HCT116 (cell line): Measurements from ENCODE around the gene INPP5E. TPM values are rescaled to one million over a fixed set of nuclear protein-coding genes. Genes with fewer than 3 reads are reported as not detected.

Experiments used
- ATAC-seq: fragments of 200-7000 bp; cut with Tn5 transposase; 2 replicates; pipeline ENCODE4 v1.9.1; 2020; ENCODE audit warnings: mild to moderate bottlenecking, moderate library complexity
- BruUV-seq: library from RNA; stranded (reverse); fragments of 400-500 nt; replicated peaks from 2 replicates; lab custom pipeline; 2021; lab: Mats Ljungman, UMichigan
- CTCF ChIA-PET: fragments of 300-600 bp; sonication (Branson Sonifier 250); formaldehyde crosslinking; loops from one replicate; lab custom pipeline; 2021; ENCODE audit warnings: antibody characterized with exemption; lab: Charles Lee
- POLR2A ChIA-PET: fragments of 300-600, 350-600 bp; sonication (Branson Sonifier 250); formaldehyde crosslinking; loops from one replicate; lab custom pipeline; 2021; ENCODE audit warnings: antibody characterized with exemption; lab: Charles Lee
- RAD21 ChIA-PET, 2 experiments: fragments of 300-600 bp; sonication (Branson Sonifier 250); formaldehyde crosslinking; loops; one replicate each; lab custom pipeline; 2023; ENCODE audit warnings: low total read pairs in 2 of 2; ENCODE audit not compliant: uncharacterized antibody in 2 of 2, unreplicated experiment in 2 of 2, low non-redundant PET in 1 of 2; lab: Charles Lee
- DNase-seq: peaks from one replicate; pipeline ENCODE4 v3.0.0-alpha.2; 2010; ENCODE audit warnings: low read depth, low spot score
- H2AFZ ChIP-seq: fragments of 200-600 bp; shearing (Covaris generic), sonication (generic); 2 replicates; pipeline ENCODE4 v1.6.1; 2017; ENCODE audit warnings: low read depth, mixed run types, mixed read lengths, antibody characterized with exemption, low read length; ENCODE audit not compliant: poor library complexity, severe bottlenecking
- H3K27ac ChIP-seq: 2 replicates; pipeline ENCODE4 v1.5.1; 2012; ENCODE audit warnings: low read depth, low read length
- H3K27me3 ChIP-seq: fragments of 200-600 bp; sonication (generic); 2 replicates; pipeline ENCODE4 v1.6.1; 2016; ENCODE audit warnings: mixed run types, low read length, mixed read lengths; ENCODE audit not compliant: insufficient read depth
- H3K36me3 ChIP-seq, 2 experiments: fragments of 200-500 bp in 1 of 2; fragments of 200-600 bp in 1 of 2; sonication (Bioruptor generic) in 1 of 2; sonication (generic) in 1 of 2; 2 replicates each; pipeline versions ENCODE4 v1.5.1 to v1.6.1; 2014 to 2016; ENCODE audit warnings: low read length in 2 of 2, inconsistent platforms in 1 of 2, mixed read lengths in 1 of 2, mixed run types in 1 of 2; ENCODE audit not compliant: insufficient read depth in 2 of 2, control insufficient read depth in 1 of 2
- H3K4me1 ChIP-seq, 2 experiments: fragments of 200-600 bp in 1 of 2; sonication (generic) in 1 of 2; 2 replicates each; pipeline versions ENCODE4 v1.5.1 to v1.6.1; 2012 to 2017; ENCODE audit warnings: low read length in 2 of 2, inconsistent platforms in 1 of 2, mild to moderate bottlenecking in 1 of 2, mixed read lengths in 1 of 2, mixed run types in 1 of 2, moderate library complexity in 1 of 2; ENCODE audit not compliant: insufficient read depth in 2 of 2, control insufficient read depth in 1 of 2
- H3K4me2 ChIP-seq: fragments of 200-600 bp; sonication (generic); 2 replicates; pipeline ENCODE4 v1.6.1; 2017; ENCODE audit warnings: mixed run types, low read length, mixed read lengths
- H3K4me3 ChIP-seq, 2 experiments: fragments of 200-600 bp in 1 of 2; sonication (generic) in 1 of 2; replicated peaks in 1 of 2; 2 replicates each; pipeline ENCODE4 v1.5.1; 2011 to 2016; ENCODE audit warnings: low read length in 2 of 2, control low read depth in 1 of 2, low read depth in 1 of 2, mild to moderate bottlenecking in 1 of 2, mixed read lengths in 1 of 2, mixed run types in 1 of 2
- H3K79me2 ChIP-seq: fragments of 200-600 bp; sonication (generic); 2 replicates; pipeline ENCODE4 v1.6.1; 2017; ENCODE audit warnings: mild to moderate bottlenecking, mixed run types, low read length, moderate library complexity, mixed read lengths; ENCODE audit not compliant: insufficient read depth
- H3K9ac ChIP-seq: fragments of 200-600 bp; sonication (generic); 2 replicates; pipeline ENCODE4 v1.6.1; 2016; ENCODE audit warnings: low read length, mixed read lengths
- H3K9me2 ChIP-seq: fragments of 200-600 bp; sonication (generic), shearing (Covaris generic); 2 replicates; pipeline ENCODE4 v1.6.1; 2017; ENCODE audit warnings: mixed run types, mild to moderate bottlenecking, moderate library complexity; ENCODE audit not compliant: insufficient read depth
- H3K9me3 ChIP-seq, 2 experiments: fragments of 200-500 bp in 1 of 2; fragments of 200-600 bp in 1 of 2; sonication (Bioruptor generic) in 1 of 2; sonication (generic) in 1 of 2; 2 replicates each; pipeline ENCODE4 v1.6.1; 2014 to 2017; ENCODE audit warnings: low read length in 2 of 2, mixed read lengths in 2 of 2, inconsistent platforms in 1 of 2, low read depth in 1 of 2, mild to moderate bottlenecking in 1 of 2, mixed run types in 1 of 2, moderate library complexity in 1 of 2; ENCODE audit not compliant: control insufficient read depth in 1 of 2, insufficient read depth in 1 of 2
- H4K20me1 ChIP-seq: fragments of 200-600 bp; sonication (generic), shearing (Covaris generic); 2 replicates; pipeline ENCODE4 v1.6.1; 2017; ENCODE audit warnings: mixed run types, mild to moderate bottlenecking, moderate library complexity; ENCODE audit not compliant: insufficient read depth
- CBX3 ChIP-seq: IDR thresholded peaks from 2 replicates; pipeline ENCODE4 v1.6.1; 2012; ENCODE audit warnings: low read depth
- CEBPB ChIP-seq: IDR thresholded peaks from 2 replicates; pipeline ENCODE4 v1.6.1; 2012; ENCODE audit warnings: low read depth
- CTCF ChIP-seq, 3 experiments: fragments of 200-600 bp in 1 of 3; sonication (generic) in 1 of 3; IDR thresholded peaks in 2 of 3; conservative IDR thresholded peaks in 1 of 3; 2 replicates each; pipeline ENCODE4 v1.5.1; 2012 to 2017; ENCODE audit warnings: low read depth in 2 of 3, low read length in 2 of 3, antibody characterized with exemption in 1 of 3, borderline replicate concordance in 1 of 3, control low read depth in 1 of 3, mild to moderate bottlenecking in 1 of 3, mixed read lengths in 1 of 3, mixed run types in 1 of 3, moderate library complexity in 1 of 3; ENCODE audit not compliant: insufficient read depth in 1 of 3
- EGR1 ChIP-seq: IDR thresholded peaks from 2 replicates; pipeline ENCODE4 v1.6.1; 2012; ENCODE audit warnings: low read depth
- EZH2phosphoT487 ChIP-seq: fragments of 200-600 bp; IDR thresholded peaks from 2 replicates; pipeline ENCODE4 v1.6.1; 2018; ENCODE audit warnings: antibody characterized with exemption, borderline replicate concordance
- FOSL1 ChIP-seq: IDR thresholded peaks from 2 replicates; pipeline ENCODE4 v1.6.1; 2012; ENCODE audit warnings: low read depth
- JUND ChIP-seq: IDR thresholded peaks from 2 replicates; pipeline ENCODE4 v1.6.1; 2012
- MAX ChIP-seq: IDR thresholded peaks from 2 replicates; pipeline ENCODE4 v1.6.1; 2012
- POLR2A ChIP-seq: IDR thresholded peaks from 2 replicates; pipeline ENCODE4 v1.7.0; 2011; ENCODE audit warnings: borderline replicate concordance; ENCODE audit not compliant: insufficient read depth, insufficient read length; ENCODE audit errors: extremely low read depth
- POLR2AphosphoS5 ChIP-seq: IDR thresholded peaks from 2 replicates; pipeline ENCODE4 v1.6.1; 2011; ENCODE audit warnings: mild to moderate bottlenecking, low read depth, low read length, moderate library complexity
- RAD21 ChIP-seq: IDR thresholded peaks from 2 replicates; pipeline ENCODE4 v1.6.1; 2012; ENCODE audit warnings: low read depth, mild to moderate bottlenecking
- REST ChIP-seq: IDR thresholded peaks from 2 replicates; pipeline ENCODE4 v1.6.1; 2012; ENCODE audit warnings: low read depth
- SIN3A ChIP-seq: IDR thresholded peaks from 2 replicates; pipeline ENCODE4 v1.6.1; 2012; ENCODE audit warnings: low read depth
- SP1 ChIP-seq: IDR thresholded peaks from 2 replicates; pipeline ENCODE4 v1.6.1; 2012; ENCODE audit warnings: low read depth
- SRF ChIP-seq: IDR thresholded peaks from 2 replicates; pipeline ENCODE4 v1.6.1; 2012; ENCODE audit warnings: low read depth
- TCF7L2 ChIP-seq: IDR thresholded peaks from 2 replicates; pipeline ENCODE4 v1.7.0; 2011; ENCODE audit warnings: borderline replicate concordance, inconsistent platforms; ENCODE audit not compliant: insufficient read depth, insufficient read length; ENCODE audit errors: extremely low read depth
- YY1 ChIP-seq: IDR thresholded peaks from 2 replicates; pipeline ENCODE4 v1.6.1; 2011; ENCODE audit warnings: low read length, low read depth, moderate library complexity, mild to moderate bottlenecking; ENCODE audit not compliant: insufficient replicate concordance; ENCODE audit errors: extremely low read depth
- ZBTB33 ChIP-seq: IDR thresholded peaks from 2 replicates; pipeline ENCODE4 v1.6.1; 2011; ENCODE audit warnings: mild to moderate bottlenecking, low read length, moderate library complexity; ENCODE audit not compliant: insufficient replicate concordance; ENCODE audit errors: extremely low read depth
- ZFX ChIP-seq: fragments of 450-650 bp; IDR thresholded peaks from 2 replicates; pipeline ENCODE4 v1.6.1; 2017
- ZNF274 ChIP-seq: fragments of 200-500 bp; sonication (Bioruptor generic); IDR thresholded peaks from 2 replicates; pipeline ENCODE4 v1.6.1; 2014; ENCODE audit warnings: mild to moderate bottlenecking, low read depth, low read length, inconsistent platforms
- intact Hi-C: fragments of 100-400 bp; cut with micrococcal nuclease; formaldehyde crosslinking; loops from 2 replicates; pipeline ENCODE4 v1.10.0; 2022
- total RNA-seq: library from RNA; stranded (reverse); gene quantifications from one replicate; pipeline ENCODE4 v1.2.1, GENCODE V29; 2021; ENCODE audit not compliant: unreplicated experiment

INPP5E gene
- total RNA-seq, 1 experiment from 2014 or later: 23.8 TPM

- H3K4me3 ChIP-seq: no peak overlapping the region
- ChIA-PET POLR2A (interaction anchor here (0.5 kb wide), 1 partner anchor 101 kb away, joined by 4 read pairs; no protein-coding TSS in a partner anchor), RAD21 (interaction anchor here (1.1 to 1.7 kb wide), 4 partner anchors 138 to 144 kb away, joined by 3 to 9 read pairs (median 4); no protein-coding TSS in a partner anchor)
- H3K4me1 ChIP-seq: peaks cover 5 to 24% of the 10 kb centered on the region in 2 experiments
- DNase-seq: no peak
- ATAC-seq: no peak
- no TSS peak for BruUV-seq
- TF ChIP-seq CTCF (IDR thresholded peaks at IDR 0.05 in 2 of 3, conservative IDR thresholded peaks at IDR 0.05 in 1 of 3; ENCODE audit: borderline replicate concordance in 1 of 3, insufficient read depth in 1 of 3, low read depth in 2 of 3, low read length in 2 of 3) (no peak), MAX (no peak), POLR2AphosphoS5 (no peak), ZBTB33 (no peak), CBX3 (no peak), CEBPB (no peak), JUND (no peak), ZNF274 (no peak), EGR1 (no peak), TCF7L2 (no peak), YY1 (no peak), SP1 (no peak), SRF (no peak), REST (no peak), ZFX (no peak), SIN3A (no peak), POLR2A (no peak), FOSL1 (no peak), EZH2phosphoT487 (no peak), RAD21 (no peak)
- TF ChIP-seq, all 23 proteins: peak for 0
- Histone ChIP-seq H3K27me3 (no peaks in the 10 kb centered on the region), H4K20me1 (no peaks in the 10 kb centered on the region), H3K9ac (no peak overlapping the region), H2AFZ (no peak overlapping the region), H3K9me2 (no peaks in the 10 kb centered on the region), H3K4me2 (no peak overlapping the region), H3K36me3 (no peaks in the 10 kb centered on the region), H3K27ac (no peak overlapping the region), H3K79me2 (peaks cover under 1% of the 10 kb centered on the region; the same call in 1 of the 2 replicates), H3K9me3 (no peaks in the 10 kb centered on the region)
- intact Hi-C loops: loop anchor here (1.0 to 5.0 kb wide), 3 partner anchors 50 to 144 kb away; no protein-coding TSS in a partner anchor
- CTCF ChIA-PET: interaction anchor here (0.8 to 7.3 kb wide), 3 partner anchors 139 to 147 kb away, joined by 3 to 108 read pairs (median 21); no protein-coding TSS in a partner anchor
Observed at GRCh38 chr9:136487672-136488071, 48.0 kb upstream of the INPP5E start.
